HCT116 (cell line): ENCODE results near the gene AP1G1. TPM values are rescaled to one million over a fixed set of nuclear protein-coding genes. Genes with fewer than 3 reads are reported as not detected.

Experiments used
- ATAC-seq: fragments of 200-7000 bp; cut with Tn5 transposase; 2 replicates; pipeline ENCODE4 v1.9.1; 2020; ENCODE audit warnings: mild to moderate bottlenecking, moderate library complexity
- BruUV-seq: library from RNA; stranded (reverse); fragments of 400-500 nt; replicated peaks from 2 replicates; lab custom pipeline; 2021; lab: Mats Ljungman, UMichigan
- CTCF ChIA-PET: fragments of 300-600 bp; sonication (Branson Sonifier 250); formaldehyde crosslinking; loops from one replicate; lab custom pipeline; 2021; ENCODE audit warnings: antibody characterized with exemption; lab: Charles Lee
- POLR2A ChIA-PET: fragments of 300-600, 350-600 bp; sonication (Branson Sonifier 250); formaldehyde crosslinking; loops from one replicate; lab custom pipeline; 2021; ENCODE audit warnings: antibody characterized with exemption; lab: Charles Lee
- RAD21 ChIA-PET, 2 experiments: fragments of 300-600 bp; sonication (Branson Sonifier 250); formaldehyde crosslinking; loops; one replicate each; lab custom pipeline; 2023; ENCODE audit warnings: low total read pairs in 2 of 2; ENCODE audit not compliant: uncharacterized antibody in 2 of 2, unreplicated experiment in 2 of 2, low non-redundant PET in 1 of 2; lab: Charles Lee
- DNase-seq: peaks from one replicate; pipeline ENCODE4 v3.0.0-alpha.2; 2010; ENCODE audit warnings: low read depth, low spot score
- H2AFZ ChIP-seq: fragments of 200-600 bp; shearing (Covaris generic), sonication (generic); 2 replicates; pipeline ENCODE4 v1.6.1; 2017; ENCODE audit warnings: low read depth, mixed run types, mixed read lengths, antibody characterized with exemption, low read length; ENCODE audit not compliant: poor library complexity, severe bottlenecking
- H3K27ac ChIP-seq: 2 replicates; pipeline ENCODE4 v1.5.1; 2012; ENCODE audit warnings: low read depth, low read length
- H3K27me3 ChIP-seq: fragments of 200-600 bp; sonication (generic); 2 replicates; pipeline ENCODE4 v1.6.1; 2016; ENCODE audit warnings: mixed run types, low read length, mixed read lengths; ENCODE audit not compliant: insufficient read depth
- H3K36me3 ChIP-seq, 2 experiments: fragments of 200-500 bp in 1 of 2; fragments of 200-600 bp in 1 of 2; sonication (Bioruptor generic) in 1 of 2; sonication (generic) in 1 of 2; 2 replicates each; pipeline versions ENCODE4 v1.5.1 to v1.6.1; 2014 to 2016; ENCODE audit warnings: low read length in 2 of 2, inconsistent platforms in 1 of 2, mixed read lengths in 1 of 2, mixed run types in 1 of 2; ENCODE audit not compliant: insufficient read depth in 2 of 2, control insufficient read depth in 1 of 2
- H3K4me1 ChIP-seq, 2 experiments: fragments of 200-600 bp in 1 of 2; sonication (generic) in 1 of 2; 2 replicates each; pipeline versions ENCODE4 v1.5.1 to v1.6.1; 2012 to 2017; ENCODE audit warnings: low read length in 2 of 2, inconsistent platforms in 1 of 2, mild to moderate bottlenecking in 1 of 2, mixed read lengths in 1 of 2, mixed run types in 1 of 2, moderate library complexity in 1 of 2; ENCODE audit not compliant: insufficient read depth in 2 of 2, control insufficient read depth in 1 of 2
- H3K4me2 ChIP-seq: fragments of 200-600 bp; sonication (generic); 2 replicates; pipeline ENCODE4 v1.6.1; 2017; ENCODE audit warnings: mixed run types, low read length, mixed read lengths
- H3K4me3 ChIP-seq, 2 experiments: fragments of 200-600 bp in 1 of 2; sonication (generic) in 1 of 2; replicated peaks in 1 of 2; 2 replicates each; pipeline ENCODE4 v1.5.1; 2011 to 2016; ENCODE audit warnings: low read length in 2 of 2, control low read depth in 1 of 2, low read depth in 1 of 2, mild to moderate bottlenecking in 1 of 2, mixed read lengths in 1 of 2, mixed run types in 1 of 2
- H3K79me2 ChIP-seq: fragments of 200-600 bp; sonication (generic); 2 replicates; pipeline ENCODE4 v1.6.1; 2017; ENCODE audit warnings: mild to moderate bottlenecking, mixed run types, low read length, moderate library complexity, mixed read lengths; ENCODE audit not compliant: insufficient read depth
- H3K9ac ChIP-seq: fragments of 200-600 bp; sonication (generic); 2 replicates; pipeline ENCODE4 v1.6.1; 2016; ENCODE audit warnings: low read length, mixed read lengths
- H3K9me2 ChIP-seq: fragments of 200-600 bp; sonication (generic), shearing (Covaris generic); 2 replicates; pipeline ENCODE4 v1.6.1; 2017; ENCODE audit warnings: mixed run types, mild to moderate bottlenecking, moderate library complexity; ENCODE audit not compliant: insufficient read depth
- H3K9me3 ChIP-seq, 2 experiments: fragments of 200-500 bp in 1 of 2; fragments of 200-600 bp in 1 of 2; sonication (Bioruptor generic) in 1 of 2; sonication (generic) in 1 of 2; 2 replicates each; pipeline ENCODE4 v1.6.1; 2014 to 2017; ENCODE audit warnings: low read length in 2 of 2, mixed read lengths in 2 of 2, inconsistent platforms in 1 of 2, low read depth in 1 of 2, mild to moderate bottlenecking in 1 of 2, mixed run types in 1 of 2, moderate library complexity in 1 of 2; ENCODE audit not compliant: control insufficient read depth in 1 of 2, insufficient read depth in 1 of 2
- H4K20me1 ChIP-seq: fragments of 200-600 bp; sonication (generic), shearing (Covaris generic); 2 replicates; pipeline ENCODE4 v1.6.1; 2017; ENCODE audit warnings: mixed run types, mild to moderate bottlenecking, moderate library complexity; ENCODE audit not compliant: insufficient read depth
- CEBPB ChIP-seq: IDR thresholded peaks from 2 replicates; pipeline ENCODE4 v1.6.1; 2012; ENCODE audit warnings: low read depth
- EGR1 ChIP-seq: IDR thresholded peaks from 2 replicates; pipeline ENCODE4 v1.6.1; 2012; ENCODE audit warnings: low read depth
- ELF1 ChIP-seq: IDR thresholded peaks from 2 replicates; pipeline ENCODE4 v1.6.1; 2012; ENCODE audit warnings: low read depth, borderline replicate concordance
- EZH2 ChIP-seq: fragments of 200-600 bp; sonication (generic); IDR thresholded peaks from 2 replicates; pipeline ENCODE4 v1.6.1; 2017; ENCODE audit warnings: antibody characterized with exemption, mixed run types
- EZH2phosphoT487 ChIP-seq: fragments of 200-600 bp; IDR thresholded peaks from 2 replicates; pipeline ENCODE4 v1.6.1; 2018; ENCODE audit warnings: antibody characterized with exemption, borderline replicate concordance
- FOSL1 ChIP-seq: IDR thresholded peaks from 2 replicates; pipeline ENCODE4 v1.6.1; 2012; ENCODE audit warnings: low read depth
- JUND ChIP-seq: IDR thresholded peaks from 2 replicates; pipeline ENCODE4 v1.6.1; 2012
- MAX ChIP-seq: IDR thresholded peaks from 2 replicates; pipeline ENCODE4 v1.6.1; 2012
- POLR2AphosphoS5 ChIP-seq: IDR thresholded peaks from 2 replicates; pipeline ENCODE4 v1.6.1; 2011; ENCODE audit warnings: mild to moderate bottlenecking, low read depth, low read length, moderate library complexity
- RAD21 ChIP-seq: IDR thresholded peaks from 2 replicates; pipeline ENCODE4 v1.6.1; 2012; ENCODE audit warnings: low read depth, mild to moderate bottlenecking
- SIN3A ChIP-seq: IDR thresholded peaks from 2 replicates; pipeline ENCODE4 v1.6.1; 2012; ENCODE audit warnings: low read depth
- SP1 ChIP-seq: IDR thresholded peaks from 2 replicates; pipeline ENCODE4 v1.6.1; 2012; ENCODE audit warnings: low read depth
- TCF7L2 ChIP-seq: IDR thresholded peaks from 2 replicates; pipeline ENCODE4 v1.7.0; 2011; ENCODE audit warnings: borderline replicate concordance, inconsistent platforms; ENCODE audit not compliant: insufficient read depth, insufficient read length; ENCODE audit errors: extremely low read depth
- ZFX ChIP-seq: fragments of 450-650 bp; IDR thresholded peaks from 2 replicates; pipeline ENCODE4 v1.6.1; 2017
- ZNF274 ChIP-seq: fragments of 200-500 bp; sonication (Bioruptor generic); IDR thresholded peaks from 2 replicates; pipeline ENCODE4 v1.6.1; 2014; ENCODE audit warnings: mild to moderate bottlenecking, low read depth, low read length, inconsistent platforms
- intact Hi-C: fragments of 100-400 bp; cut with micrococcal nuclease; formaldehyde crosslinking; loops from 2 replicates; pipeline ENCODE4 v1.10.0; 2022
- total RNA-seq: library from RNA; stranded (reverse); gene quantifications from one replicate; pipeline ENCODE4 v1.2.1, GENCODE V29; 2021; ENCODE audit not compliant: unreplicated experiment
- TF ChIP-seq, protein P1 (sequence below): IDR thresholded peaks from 2 replicates; pipeline ENCODE4 v1.6.1; 2011; ENCODE audit warnings: mild to moderate bottlenecking, low read length, moderate library complexity; ENCODE audit not compliant: insufficient replicate concordance; ENCODE audit errors: extremely low read depth
- TF ChIP-seq, protein P2 (sequence below): IDR thresholded peaks from 2 replicates; pipeline ENCODE4 v1.6.1; 2012; ENCODE audit warnings: low read depth

The AP1G1 gene
- total RNA-seq, 1 experiment from 2014 or later, result 70.2 TPM

- CTCF ChIA-PET, result no interaction called here
Observed at GRCh38 chr16:71758293-71758760, 50.3 kb downstream of the AP1G1 start.

DNA sequence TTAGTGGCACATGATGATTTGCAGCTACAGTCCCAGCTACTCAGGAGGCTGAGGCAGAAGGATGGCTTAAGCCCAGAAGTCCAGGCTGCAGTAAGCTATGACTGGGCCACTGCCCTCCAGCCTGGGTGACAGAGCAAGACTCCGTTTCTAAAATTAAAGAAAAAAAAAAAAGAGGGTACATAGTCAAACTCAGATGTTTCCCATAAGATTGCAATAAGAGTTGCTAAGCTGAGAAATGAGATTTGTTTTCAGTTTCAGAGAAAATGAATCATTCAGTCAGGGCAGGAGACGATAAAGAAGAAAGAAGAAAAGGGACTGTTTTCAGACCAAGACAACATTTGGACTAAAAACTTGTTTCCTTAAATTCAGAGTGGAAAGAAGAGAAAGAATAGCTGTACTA is 54.0 kb downstream of the AP1G1 start:
- RAD21 ChIA-PET, result no interaction called here
- DNase-seq, result no peak
- ATAC-seq, result no peak
- Histone ChIP-seq H3K9ac (no peak overlapping the region), H3K4me1 (no peaks in the 10 kb centered on the region), H3K4me2 (no peak overlapping the region), H3K9me2 (no peaks in the 10 kb centered on the region), H2AFZ (no peak overlapping the region), H3K27me3 (no peaks in the 10 kb centered on the region), H3K27ac (no peak overlapping the region), H3K79me2 (0 out of 2 replicates have a peak, but pooled peaks cover 3% of the 10 kb centered on the region), H3K4me3 (no peak overlapping the region), H4K20me1 (peaks cover 3% of the 10 kb centered on the region; the same call in 1 of the 2 replicates), H3K9me3 (no peaks in the 10 kb centered on the region), H3K36me3 (peaks cover 28 to 56% of the 10 kb centered on the region in 2 experiments)
- intact Hi-C loops, result loop anchor here (5.0 kb wide), 1 partner anchor 82 kb away; no protein-coding TSS in a partner anchor
- CTCF ChIA-PET, result no interaction called here
- BruUV-seq, result no TSS peak
- POLR2A ChIA-PET, result no interaction called here
- TF ChIP-seq ELF1, result no peak
- TF ChIP-seq, protein P1, sequence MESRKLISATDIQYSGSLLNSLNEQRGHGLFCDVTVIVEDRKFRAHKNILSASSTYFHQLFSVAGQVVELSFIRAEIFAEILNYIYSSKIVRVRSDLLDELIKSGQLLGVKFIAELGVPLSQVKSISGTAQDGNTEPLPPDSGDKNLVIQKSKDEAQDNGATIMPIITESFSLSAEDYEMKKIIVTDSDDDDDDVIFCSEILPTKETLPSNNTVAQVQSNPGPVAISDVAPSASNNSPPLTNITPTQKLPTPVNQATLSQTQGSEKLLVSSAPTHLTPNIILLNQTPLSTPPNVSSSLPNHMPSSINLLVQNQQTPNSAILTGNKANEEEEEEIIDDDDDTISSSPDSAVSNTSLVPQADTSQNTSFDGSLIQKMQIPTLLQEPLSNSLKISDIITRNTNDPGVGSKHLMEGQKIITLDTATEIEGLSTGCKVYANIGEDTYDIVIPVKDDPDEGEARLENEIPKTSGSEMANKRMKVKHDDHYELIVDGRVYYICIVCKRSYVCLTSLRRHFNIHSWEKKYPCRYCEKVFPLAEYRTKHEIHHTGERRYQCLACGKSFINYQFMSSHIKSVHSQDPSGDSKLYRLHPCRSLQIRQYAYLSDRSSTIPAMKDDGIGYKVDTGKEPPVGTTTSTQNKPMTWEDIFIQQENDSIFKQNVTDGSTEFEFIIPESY, result no peak
- TF ChIP-seq JUND, result no peak
- no peak for TF ChIP-seq EGR1
- TF ChIP-seq MAX, result no peak
- TF ChIP-seq RAD21, result no peak
- no peak for TF ChIP-seq POLR2AphosphoS5
- TF ChIP-seq, protein P2, sequence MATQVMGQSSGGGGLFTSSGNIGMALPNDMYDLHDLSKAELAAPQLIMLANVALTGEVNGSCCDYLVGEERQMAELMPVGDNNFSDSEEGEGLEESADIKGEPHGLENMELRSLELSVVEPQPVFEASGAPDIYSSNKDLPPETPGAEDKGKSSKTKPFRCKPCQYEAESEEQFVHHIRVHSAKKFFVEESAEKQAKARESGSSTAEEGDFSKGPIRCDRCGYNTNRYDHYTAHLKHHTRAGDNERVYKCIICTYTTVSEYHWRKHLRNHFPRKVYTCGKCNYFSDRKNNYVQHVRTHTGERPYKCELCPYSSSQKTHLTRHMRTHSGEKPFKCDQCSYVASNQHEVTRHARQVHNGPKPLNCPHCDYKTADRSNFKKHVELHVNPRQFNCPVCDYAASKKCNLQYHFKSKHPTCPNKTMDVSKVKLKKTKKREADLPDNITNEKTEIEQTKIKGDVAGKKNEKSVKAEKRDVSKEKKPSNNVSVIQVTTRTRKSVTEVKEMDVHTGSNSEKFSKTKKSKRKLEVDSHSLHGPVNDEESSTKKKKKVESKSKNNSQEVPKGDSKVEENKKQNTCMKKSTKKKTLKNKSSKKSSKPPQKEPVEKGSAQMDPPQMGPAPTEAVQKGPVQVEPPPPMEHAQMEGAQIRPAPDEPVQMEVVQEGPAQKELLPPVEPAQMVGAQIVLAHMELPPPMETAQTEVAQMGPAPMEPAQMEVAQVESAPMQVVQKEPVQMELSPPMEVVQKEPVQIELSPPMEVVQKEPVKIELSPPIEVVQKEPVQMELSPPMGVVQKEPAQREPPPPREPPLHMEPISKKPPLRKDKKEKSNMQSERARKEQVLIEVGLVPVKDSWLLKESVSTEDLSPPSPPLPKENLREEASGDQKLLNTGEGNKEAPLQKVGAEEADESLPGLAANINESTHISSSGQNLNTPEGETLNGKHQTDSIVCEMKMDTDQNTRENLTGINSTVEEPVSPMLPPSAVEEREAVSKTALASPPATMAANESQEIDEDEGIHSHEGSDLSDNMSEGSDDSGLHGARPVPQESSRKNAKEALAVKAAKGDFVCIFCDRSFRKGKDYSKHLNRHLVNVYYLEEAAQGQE, result no peak
- no peak for TF ChIP-seq ZNF274
- no peak for TF ChIP-seq SIN3A
- TF ChIP-seq CEBPB, result no peak
- no peak for TF ChIP-seq SP1
- no peak for TF ChIP-seq TCF7L2
- TF ChIP-seq FOSL1, result no peak

More at GRCh38 chr16:71758293-71758760, 50.3 kb downstream of the AP1G1 start:
- RAD21 ChIA-PET, result no interaction called here
- H3K9me2 ChIP-seq, result no peaks in the 10 kb centered on the region
- POLR2A ChIA-PET, result no interaction called here
- DNase-seq (no peak), ATAC-seq (no peak)
- H3K4me2 ChIP-seq, result no peak overlapping the region
- no peak overlapping the region for H3K9ac ChIP-seq
- no peak overlapping the region for H3K4me3 ChIP-seq
- H3K27me3 ChIP-seq, result no peaks in the 10 kb centered on the region
- H3K36me3 ChIP-seq, result peaks cover 24 to 47% of the 10 kb centered on the region in 2 experiments
- no peak overlapping the region for H3K27ac ChIP-seq
- H2AFZ ChIP-seq, result no peak overlapping the region
- no peaks in the 10 kb centered on the region for H3K79me2 ChIP-seq
- peaks cover 3% of the 10 kb centered on the region; the same call in 1 of the 2 replicates for H4K20me1 ChIP-seq
- no peak for TF ChIP-seq EZH2phosphoT487
- TF ChIP-seq ZFX, result no peak
- no peak for TF ChIP-seq RAD21
- no peak for TF ChIP-seq SIN3A
- TF ChIP-seq SP1, result no peak
- TF ChIP-seq EZH2, result no peak
- TF ChIP-seq CEBPB, result no peak
- TF ChIP-seq FOSL1, result no peak
- BruUV-seq, result no TSS peak
- H3K9me3 ChIP-seq, result no peaks in the 10 kb centered on the region
- H3K4me1 ChIP-seq, result no peaks in the 10 kb centered on the region
- intact Hi-C loops, result no loop called here
